IgD-negative memory B cell (primary cell): ENCODE results near the gene CMIP. TPM values are rescaled to one million over a fixed set of nuclear protein-coding genes. Genes with fewer than 3 reads are reported as not detected.
A peak's percentile ranks its signal among the peaks of the same experiment; 100 is the strongest.

Source experiments
- H3K27ac Mint-ChIP-seq, 3 donors: one replicate each; pipeline ENCODE4 v1.8.0; 2020 to 2022; ENCODE audit warnings: mild to moderate bottlenecking in 3 of 3, mixed read lengths in 3 of 3, moderate library complexity in 1 of 3
- H3K27me3 Mint-ChIP-seq: one replicate; pipeline ENCODE4 v1.8.0; 2021; ENCODE audit warnings: mixed read lengths
- H3K36me3 Mint-ChIP-seq: one replicate; pipeline ENCODE4 v1.8.0; 2020; ENCODE audit warnings: mild to moderate bottlenecking, mixed read lengths
- H3K4me1 Mint-ChIP-seq, 3 donors: one replicate each; pipeline ENCODE4 v1.8.0; 2020 to 2022; ENCODE audit warnings: mixed read lengths in 3 of 3, mild to moderate bottlenecking in 1 of 3
- H3K4me3 Mint-ChIP-seq, 4 donors: one replicate each; pipeline ENCODE4 v1.8.0; 2020 to 2022; ENCODE audit warnings: mild to moderate bottlenecking in 4 of 4, mixed read lengths in 4 of 4, moderate library complexity in 3 of 4
- H3K9me3 Mint-ChIP-seq, 3 donors: one replicate each; pipeline ENCODE4 v1.8.0; 2020 to 2021; ENCODE audit warnings: mixed read lengths in 3 of 3, mild to moderate bottlenecking in 1 of 3
- polyA plus RNA-seq: library from polyadenylated mRNA; unstranded; fragments of 300-500 nt; fragmentation: Illumina TruSeq; gene quantifications from one replicate; pipeline ENCODE4 v1.2.3, GENCODE V29; 2021

The CMIP gene
- polyA plus RNA-seq, 1 donor from 2014 or later: 1.4 TPM

- Mint-ChIP-seq H3K4me1 (peaks cover 3 to 13% (median 10%) of the 10 kb centered on the region in 3 donors), H3K27me3 (peaks cover 8% of the 10 kb centered on the region), H3K4me3 (no peak overlapping the region), H3K27ac (peak overlapping the region in 1 of 3 donors; percentile 18), H3K9me3 (no peaks in the 10 kb centered on the region), H3K36me3 (no peaks in the 10 kb centered on the region)
Measured at GRCh38 chr16:81435103-81435502, 9.5 kb upstream of the CMIP start.

GRCh38 chr16:81435567-81435966 is 9.0 kb upstream of the CMIP start:
- H3K27me3 Mint-ChIP-seq: peaks cover 8% of the 10 kb centered on the region
- H3K36me3 Mint-ChIP-seq: no peaks in the 10 kb centered on the region
- H3K4me3 Mint-ChIP-seq: no peak overlapping the region
- H3K27ac Mint-ChIP-seq: no peak overlapping the region
- H3K9me3 Mint-ChIP-seq: no peaks in the 10 kb centered on the region
- H3K4me1 Mint-ChIP-seq: peaks cover 3 to 13% (median 10%) of the 10 kb centered on the region in 3 donors

- Mint-ChIP-seq H3K27ac (no peak overlapping the region), H3K9me3 (no peaks in the 10 kb centered on the region), H3K4me3 (no peak overlapping the region), H3K4me1 (peaks cover 3 to 13% (median 10%) of the 10 kb centered on the region in 3 donors), H3K36me3 (no peaks in the 10 kb centered on the region), H3K27me3 (peaks cover 9% of the 10 kb centered on the region)
Measured at GRCh38 chr16:81436386-81436785, 8.2 kb upstream of the CMIP start.

DNA sequence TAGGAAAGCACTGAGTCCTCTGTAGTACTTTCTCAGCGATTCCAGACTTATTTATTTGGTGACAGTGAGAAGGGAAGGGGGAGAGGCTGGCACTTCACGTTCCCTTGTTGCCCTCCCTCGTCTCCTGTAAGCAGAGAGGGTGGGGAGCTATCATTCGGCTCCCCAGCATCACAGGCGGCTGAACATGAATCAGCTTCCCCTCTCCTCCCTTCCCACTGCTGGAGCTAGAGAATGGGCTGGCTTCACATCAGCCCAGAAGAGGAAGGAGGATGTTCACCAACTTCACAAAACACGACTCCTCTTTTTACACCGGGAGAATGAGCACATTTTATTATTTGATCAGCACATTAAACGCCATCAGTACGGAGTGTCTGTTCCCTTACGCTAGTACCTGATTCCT is 6.7 kb upstream of the CMIP start:
- Mint-ChIP-seq H3K36me3 (no peaks in the 10 kb centered on the region), H3K4me1 (peaks cover 2 to 14% (median 10%) of the 10 kb centered on the region in 3 donors), H3K27me3 (peaks cover 9% of the 10 kb centered on the region), H3K27ac (peak overlapping the region in 1 of 3 donors; percentile 18), H3K9me3 (no peaks in the 10 kb centered on the region), H3K4me3 (no peak overlapping the region)

- Mint-ChIP-seq H3K27me3 (peaks cover 9% of the 10 kb centered on the region), H3K4me1 (peaks cover 2 to 14% (median 11%) of the 10 kb centered on the region in 3 donors), H3K36me3 (no peaks in the 10 kb centered on the region), H3K4me3 (peak overlapping the region in 1 of 4 donors; percentile 93), H3K9me3 (no peaks in the 10 kb centered on the region), H3K27ac (peak overlapping the region in 2 of 3 donors; percentile 49 to 63)
Measured at GRCh38 chr16:81440888-81441761, 3.5 kb upstream of the CMIP start.

- Mint-ChIP-seq H3K4me3 (peak overlapping the region in 3 of 4 donors; percentile 54 to 93 (median 78)), H3K4me1 (peaks cover 8 to 22% (median 18%) of the 10 kb centered on the region in 3 donors), H3K27me3 (peaks cover 9% of the 10 kb centered on the region)
Measured at GRCh38 chr16:81442220-81442915, 2.2 kb upstream of the CMIP start.

DNA sequence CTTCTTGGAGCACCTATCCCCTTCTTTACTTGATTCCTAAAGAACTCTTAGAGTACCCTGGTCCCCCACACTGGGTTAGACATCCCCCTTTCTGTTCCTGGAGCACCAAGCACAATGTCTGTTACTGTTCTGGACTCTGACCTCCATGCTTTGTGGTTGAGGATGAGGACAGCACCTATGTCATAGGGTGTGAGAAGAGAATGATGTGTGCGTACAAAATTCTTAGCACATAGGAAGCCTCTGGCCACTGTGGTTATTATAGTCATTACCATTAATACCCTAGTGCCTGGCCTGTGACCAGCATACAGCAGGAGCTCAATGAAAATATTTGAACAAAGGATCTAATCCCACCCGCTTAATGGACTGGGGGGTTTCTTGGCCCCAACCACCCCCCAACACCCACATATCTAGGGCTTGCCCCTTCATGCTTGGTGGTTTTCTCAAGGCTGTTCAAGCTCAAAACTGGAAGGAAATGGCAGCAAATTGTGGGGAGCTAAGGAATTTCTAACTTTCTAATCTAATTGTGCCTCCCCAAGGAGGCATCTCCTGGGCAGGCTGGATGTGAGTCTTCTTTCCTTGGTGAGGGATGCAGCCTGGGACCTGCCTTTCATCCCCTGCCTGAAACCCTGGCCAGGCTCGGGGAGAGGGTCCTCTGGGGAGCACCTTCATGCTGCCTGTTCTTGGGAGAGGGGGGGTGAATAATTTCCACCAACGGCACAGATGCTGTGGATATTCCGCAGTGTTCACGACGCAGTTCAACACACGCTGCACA is 1.5 kb upstream of the CMIP start:
- Mint-ChIP-seq H3K36me3 (no peaks in the 10 kb centered on the region), H3K27ac (peak overlapping the region; percentile 76 to 96 (median 92)), H3K4me1 (peaks cover 12 to 27% (median 21%) of the 10 kb centered on the region in 3 donors), H3K27me3 (peaks cover 4% of the 10 kb centered on the region), H3K4me3 (peak overlapping the region; percentile 78 to 93 (median 84)), H3K9me3 (no peaks in the 10 kb centered on the region)

More at GRCh38 chr16:81442220-81442915, 2.2 kb upstream of the CMIP start:
- Mint-ChIP-seq H3K36me3 (no peaks in the 10 kb centered on the region), H3K9me3 (no peaks in the 10 kb centered on the region), H3K27ac (peak overlapping the region in 1 of 3 donors; percentile 96)

- Mint-ChIP-seq H3K27me3 (peaks cover 4% of the 10 kb centered on the region), H3K4me1 (peaks cover 15 to 29% (median 24%) of the 10 kb centered on the region in 3 donors), H3K36me3 (no peaks in the 10 kb centered on the region), H3K9me3 (no peaks in the 10 kb centered on the region), H3K4me3 (peak overlapping the region; percentile 78 to 93 (median 84)), H3K27ac (peak overlapping the region; percentile 76 to 96 (median 92))
Measured at GRCh38 chr16:81443688-81444447, 740 bp upstream of the CMIP start.

DNA sequence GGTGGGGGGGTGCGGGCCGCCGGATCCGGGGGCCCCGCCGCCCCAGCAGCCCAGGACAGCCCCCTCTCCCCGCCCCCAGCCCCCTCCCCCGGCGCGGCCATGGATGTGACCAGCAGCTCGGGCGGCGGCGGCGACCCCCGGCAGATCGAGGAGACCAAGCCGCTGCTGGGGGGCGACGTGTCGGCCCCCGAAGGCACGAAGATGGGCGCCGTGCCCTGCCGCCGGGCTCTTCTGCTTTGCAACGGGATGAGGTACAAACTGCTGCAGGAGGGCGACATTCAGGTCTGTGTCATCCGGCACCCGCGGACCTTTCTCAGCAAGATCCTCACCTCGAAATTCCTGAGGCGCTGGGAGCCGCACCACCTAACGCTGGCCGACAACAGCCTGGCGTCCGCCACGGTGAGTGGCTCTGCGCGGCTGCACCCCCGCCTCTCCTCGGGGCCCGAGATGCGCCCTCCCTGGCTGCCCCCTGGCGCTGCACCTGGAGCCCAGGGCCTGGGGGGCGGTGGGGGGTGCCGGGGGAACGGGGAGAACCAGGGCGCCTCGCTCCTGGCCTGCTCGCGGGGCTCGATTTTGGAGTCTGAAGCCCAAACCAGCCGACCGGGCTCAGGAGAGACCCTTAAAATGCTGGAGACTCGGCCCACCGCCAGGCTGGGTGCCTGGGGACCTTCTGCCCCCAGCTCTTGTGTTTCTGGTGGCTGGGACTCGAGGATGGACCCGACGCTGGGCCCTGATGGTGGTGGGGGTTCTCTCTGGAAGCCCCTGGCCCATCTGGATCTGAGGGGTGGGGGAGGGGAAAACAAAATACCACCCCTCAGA is 744 bp downstream of the CMIP start:
- Mint-ChIP-seq H3K27ac (peak overlapping the region; percentile 91 to 96 (median 95)), H3K36me3 (no peaks in the 10 kb centered on the region), H3K27me3 (peaks cover 1% of the 10 kb centered on the region), H3K4me3 (peak overlapping the region; percentile 83 to 99 (median 95)), H3K4me1 (peaks cover 21 to 37% (median 34%) of the 10 kb centered on the region in 3 donors), H3K9me3 (peaks cover 0 to under 1% (median 0%) of the 10 kb centered on the region in 3 donors)

DNA sequence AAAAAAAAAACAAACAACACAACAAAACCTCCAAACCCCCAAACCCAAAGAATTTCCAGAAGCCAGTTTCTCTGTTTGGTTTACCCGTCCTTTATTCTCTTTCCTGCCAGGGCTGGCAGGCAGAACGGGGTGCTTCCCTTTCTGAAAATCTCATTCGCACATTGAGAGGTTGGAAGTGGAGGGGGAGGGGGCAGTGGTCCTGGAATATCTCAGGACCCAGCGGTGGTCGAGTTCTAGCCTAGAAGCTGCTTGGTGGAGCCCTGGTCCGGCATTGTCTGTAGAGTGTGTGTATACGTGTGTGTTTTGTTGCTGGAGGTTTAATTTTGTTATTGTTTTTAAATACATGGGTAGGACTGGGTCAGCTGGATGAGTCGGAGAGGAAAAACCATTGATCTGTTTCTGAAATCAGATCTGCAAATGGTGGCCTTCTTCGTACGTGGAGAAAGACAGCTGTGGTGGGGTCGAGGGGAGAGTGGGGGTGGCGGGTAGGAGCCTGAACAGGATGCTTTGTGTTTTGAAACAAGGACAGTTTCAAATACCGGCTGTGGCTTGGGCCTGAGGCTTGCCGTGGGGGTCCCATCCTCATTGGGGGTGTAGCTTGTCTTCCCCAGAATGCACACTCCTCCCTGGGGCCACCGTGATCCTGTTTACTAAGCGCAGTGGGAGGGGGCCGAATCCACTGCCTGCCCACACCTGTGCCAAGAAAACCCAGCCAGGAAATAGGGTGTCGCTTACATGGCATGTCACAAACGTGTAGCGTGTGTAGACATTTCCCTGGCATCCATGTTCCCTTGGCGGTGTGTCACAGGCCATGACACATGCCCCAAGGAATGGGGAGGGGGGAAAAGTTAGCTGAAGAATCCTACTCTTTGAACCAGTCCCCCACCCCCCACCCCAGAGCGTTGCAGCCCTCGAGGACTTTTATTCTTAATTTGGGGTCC is 1.6 kb downstream of the CMIP start:
- Mint-ChIP-seq H3K9me3 (peaks cover 0 to 9% (median 2%) of the 10 kb centered on the region in 3 donors), H3K36me3 (peaks cover 7% of the 10 kb centered on the region), H3K27ac (peak overlapping the region; percentile 90 to 96 (median 91)), H3K4me1 (peaks cover 29 to 44% (median 42%) of the 10 kb centered on the region in 3 donors), H3K27me3 (peaks cover under 1% of the 10 kb centered on the region), H3K4me3 (peak overlapping the region; percentile 83 to 99 (median 95))

DNA sequence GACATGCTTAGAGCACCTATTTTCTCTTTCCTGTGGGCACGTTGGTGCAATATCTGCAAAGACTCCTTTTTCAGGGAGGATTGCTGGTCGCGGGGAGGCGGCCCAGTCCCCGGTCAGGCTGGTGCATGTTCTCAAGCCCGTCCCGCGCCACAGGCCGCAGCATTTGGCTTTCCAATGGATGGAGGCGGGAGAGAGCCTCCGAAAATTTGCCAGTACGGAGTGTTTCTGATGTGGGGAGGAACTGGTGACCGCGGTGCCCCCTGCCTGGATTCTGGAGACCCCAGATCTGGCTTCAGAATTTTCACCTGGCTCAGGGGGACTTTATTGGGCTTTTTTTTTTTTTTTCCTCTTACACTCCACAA is 2.3 kb downstream of the CMIP start:
- H3K4me3 Mint-ChIP-seq: peak overlapping the region; percentile 83 to 99 (median 95)

DNA sequence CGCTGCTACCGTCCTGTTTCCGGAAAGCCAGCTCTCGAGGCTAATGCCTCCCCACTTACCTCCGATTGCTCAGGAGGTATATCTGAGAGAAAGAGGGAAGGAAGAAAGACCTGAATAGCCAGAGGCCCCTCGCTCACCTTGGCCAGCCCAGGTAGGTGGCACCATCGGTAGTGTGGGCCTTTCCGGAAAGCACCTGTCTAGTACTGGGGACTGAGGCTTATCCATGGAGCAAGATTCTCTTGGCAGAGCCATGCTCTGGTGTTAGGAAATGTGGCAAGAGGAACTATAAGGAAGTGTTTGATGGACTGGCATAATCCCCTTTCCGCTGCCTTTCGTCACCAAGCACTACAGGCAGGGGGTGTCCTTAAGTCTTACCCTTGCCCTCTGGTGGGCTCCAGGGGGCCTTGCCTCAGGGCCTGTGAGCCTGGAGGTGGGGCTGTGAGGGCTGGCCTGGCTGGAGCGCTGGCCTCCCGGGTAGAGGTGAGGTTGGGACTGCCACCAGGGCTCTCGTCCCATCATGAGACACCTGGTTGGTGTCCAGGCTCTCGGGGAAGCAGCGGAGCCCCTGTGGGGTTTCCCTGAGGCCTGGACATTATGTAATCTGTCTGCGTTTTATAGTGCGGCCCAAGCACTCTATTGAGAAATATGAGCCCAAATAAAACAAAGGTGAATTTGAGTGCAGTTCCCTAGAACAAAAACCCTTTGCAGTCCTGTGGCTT is 2.9 kb downstream of the CMIP start:
- H3K4me3 Mint-ChIP-seq: peak overlapping the region; percentile 83 to 99 (median 95)

More for the DNA sequence above, 2.3 kb downstream of the CMIP start:
- Mint-ChIP-seq H3K27ac (peak overlapping the region; percentile 23 to 96 (median 91)), H3K9me3 (peaks cover 0 to 11% (median 2%) of the 10 kb centered on the region in 3 donors), H3K36me3 (peaks cover 7% of the 10 kb centered on the region), H3K4me1 (peaks cover 35 to 51% (median 48%) of the 10 kb centered on the region in 3 donors), H3K27me3 (no peaks in the 10 kb centered on the region)

More for the DNA sequence above, 2.9 kb downstream of the CMIP start:
- no peaks in the 10 kb centered on the region for H3K27me3 Mint-ChIP-seq
- H3K36me3 Mint-ChIP-seq: peaks cover 7% of the 10 kb centered on the region
- H3K4me1 Mint-ChIP-seq: peaks cover 42 to 57% (median 54%) of the 10 kb centered on the region in 3 donors
- peak overlapping the region; percentile 23 to 96 (median 91) for H3K27ac Mint-ChIP-seq
- H3K9me3 Mint-ChIP-seq: peaks cover 0 to 11% (median 3%) of the 10 kb centered on the region in 3 donors
